Measurements from ENCODE around the gene FZD1.
"Not testable (repeated sequence)": the region's sequence is repeated elsewhere in the genome, so short reads cannot be mapped to it uniquely, and the experiment has no call there.

Gene FZD1

DNA sequence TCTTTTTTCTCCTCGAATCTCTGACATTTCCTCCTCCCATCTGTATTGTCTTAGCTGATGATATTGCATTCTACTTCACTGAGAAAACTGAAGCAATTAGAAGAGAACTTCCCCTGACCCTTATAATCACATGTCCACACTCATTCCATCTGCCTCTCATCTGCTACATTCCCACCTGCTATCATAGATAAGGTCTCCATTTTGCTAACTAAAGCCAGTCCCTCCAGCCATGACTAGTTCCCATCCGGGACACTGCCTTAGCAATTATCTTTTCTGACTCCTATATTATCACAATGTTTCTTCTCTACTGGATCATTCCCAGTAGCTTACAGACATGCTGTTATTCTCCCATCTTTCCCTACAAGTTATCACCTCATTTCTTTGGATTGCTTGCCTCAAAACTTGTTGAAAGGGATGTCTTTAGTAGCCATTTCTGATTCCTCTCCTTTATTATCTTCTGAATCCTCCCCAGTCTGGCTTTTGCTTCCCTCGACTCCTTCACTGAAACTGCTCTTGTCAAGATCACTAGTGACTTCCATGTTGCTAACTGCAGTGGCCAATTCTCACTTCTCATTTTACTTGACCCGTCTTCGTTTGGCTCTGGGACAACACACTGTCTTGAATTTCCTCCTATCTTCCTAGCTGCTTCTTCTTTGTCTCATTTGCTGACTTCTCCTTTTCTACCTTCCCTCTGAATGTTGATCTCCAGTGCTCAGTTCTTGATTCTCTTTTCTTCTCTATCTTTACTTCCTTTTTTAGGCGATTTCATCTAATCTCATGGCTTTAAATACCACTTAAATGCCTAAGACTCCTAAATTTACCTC, 35.9 kb downstream of the FZD1 start:
- no peak for DNase-seq

DNA sequence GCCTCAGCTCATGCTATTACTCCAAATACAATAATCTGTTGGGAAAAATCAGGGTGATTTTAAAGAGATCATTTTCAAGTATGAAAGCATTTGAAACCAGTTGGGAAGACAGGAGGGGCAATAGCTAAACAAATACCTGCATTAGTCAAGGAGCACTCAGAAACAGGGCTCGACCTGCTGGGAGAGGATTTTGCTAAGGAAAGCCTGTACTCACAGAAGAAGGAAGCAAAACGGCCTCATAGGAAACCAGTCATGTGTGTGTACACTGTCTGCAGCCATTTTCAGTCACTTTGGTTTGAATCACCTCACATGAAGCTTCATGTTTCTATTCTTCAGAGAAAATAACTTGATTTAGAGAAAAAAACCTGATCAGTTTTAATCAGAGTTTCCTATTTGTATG, 38.6 kb downstream of the FZD1 start:
- DNase-seq, result no peak

DNA sequence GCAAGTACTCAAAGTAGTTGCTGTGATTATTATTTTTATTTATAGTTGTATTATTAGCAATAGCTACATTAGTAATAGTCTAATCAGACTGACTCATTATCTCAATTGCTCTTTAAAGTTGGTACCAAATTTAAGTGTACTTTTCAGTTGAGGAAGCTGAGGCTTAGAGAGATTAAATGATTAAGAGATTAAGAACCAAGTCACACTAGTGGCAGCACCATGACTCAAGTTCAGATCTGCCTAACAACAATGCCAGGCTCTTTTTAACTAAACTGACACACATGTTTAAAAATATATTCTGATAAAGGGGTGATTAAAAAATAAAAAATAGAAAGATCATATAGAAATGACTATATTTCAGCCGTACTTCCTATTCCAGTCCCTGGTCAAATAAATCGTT, 42.0 kb downstream of the FZD1 start:
- no peak for DNase-seq

DNA sequence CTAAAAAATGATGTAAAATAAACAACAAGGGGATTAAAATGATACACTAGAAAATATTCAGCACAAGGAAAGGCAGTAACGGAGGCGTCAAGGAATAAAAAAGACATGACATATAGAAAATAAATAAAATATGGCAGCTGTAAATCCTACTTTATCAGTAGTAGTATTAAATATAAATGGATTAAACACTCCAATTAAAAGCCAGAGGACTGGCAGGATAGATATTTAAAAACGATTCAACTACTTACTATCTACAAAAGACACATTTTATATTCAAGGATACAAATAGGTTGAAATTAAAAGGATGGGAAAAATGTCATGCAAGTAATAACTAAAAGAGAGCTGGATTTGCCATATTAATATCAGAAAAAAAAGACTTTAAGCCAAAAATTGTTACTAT, 43.2 kb downstream of the FZD1 start:
- DNase-seq, result no peak

DNA sequence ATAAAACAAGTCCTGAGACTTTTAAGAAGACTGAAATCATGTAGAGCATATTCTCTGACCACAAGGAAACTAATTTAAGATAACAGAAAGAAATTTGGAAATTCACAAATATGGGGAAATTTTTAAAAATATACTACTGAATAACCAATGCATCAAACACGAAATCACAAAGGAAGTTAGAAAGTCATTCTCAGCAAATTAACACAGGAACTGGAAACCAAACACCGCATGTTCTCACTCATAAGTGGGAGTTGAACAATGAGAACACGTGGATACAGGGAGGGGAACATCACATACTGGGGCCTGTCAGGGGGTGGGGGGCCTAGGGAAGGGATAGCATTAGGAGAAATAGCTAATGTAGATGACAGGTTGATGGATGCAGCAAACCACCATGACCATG, 44.0 kb downstream of the FZD1 start:
- not testable (repeated sequence) for DNase-seq

DNA sequence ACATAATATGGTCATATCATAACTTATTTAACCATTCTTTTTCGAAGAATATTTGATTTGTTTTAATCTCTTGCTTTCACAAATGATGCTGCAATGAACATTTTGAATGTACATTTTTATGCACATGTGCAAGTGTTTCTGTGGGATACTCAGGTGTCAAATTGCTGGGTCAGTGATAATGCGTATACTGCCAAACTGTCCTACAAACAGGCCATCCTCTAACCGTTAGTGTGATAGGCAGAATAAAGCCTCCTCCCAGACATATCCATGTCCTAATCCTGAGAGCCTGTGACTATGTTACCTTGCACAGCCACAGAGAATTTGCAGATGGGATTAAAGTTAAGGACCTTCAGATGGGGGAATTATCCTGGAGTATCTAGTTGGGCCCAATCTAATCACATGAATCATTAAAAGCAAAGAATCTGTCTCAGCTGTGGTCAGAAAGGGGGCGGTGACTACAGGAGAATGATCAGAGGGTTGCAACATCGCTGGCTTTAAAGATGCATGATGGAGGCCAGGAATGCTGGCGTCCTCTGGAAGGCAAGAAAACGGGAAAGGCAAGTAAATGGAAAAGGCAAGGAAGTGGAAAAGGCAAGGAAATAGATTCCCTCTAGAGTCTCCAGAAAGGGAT, 46.7 kb downstream of the FZD1 start:
- DNase-seq, result no peak

DNA sequence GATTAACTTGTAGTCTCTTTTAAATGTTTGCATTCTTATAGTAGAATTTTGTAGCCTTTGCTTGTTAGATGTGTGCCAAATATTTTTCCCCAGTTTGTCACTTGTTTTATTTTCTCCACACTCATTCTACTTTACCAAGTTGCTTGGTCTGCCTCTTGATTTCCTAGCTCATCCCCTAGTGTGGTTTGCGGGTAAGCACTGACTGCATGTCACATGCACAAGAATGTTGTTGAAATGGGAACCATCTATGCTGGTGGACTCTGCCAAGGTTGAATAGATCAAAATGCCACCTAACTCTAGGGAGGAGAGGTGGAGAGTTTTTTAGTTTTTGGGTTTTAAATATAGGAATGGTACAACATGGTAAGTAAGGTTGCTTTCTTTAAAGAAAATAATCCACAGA, 47.6 kb downstream of the FZD1 start:
- DNase-seq, result no peak

DNA sequence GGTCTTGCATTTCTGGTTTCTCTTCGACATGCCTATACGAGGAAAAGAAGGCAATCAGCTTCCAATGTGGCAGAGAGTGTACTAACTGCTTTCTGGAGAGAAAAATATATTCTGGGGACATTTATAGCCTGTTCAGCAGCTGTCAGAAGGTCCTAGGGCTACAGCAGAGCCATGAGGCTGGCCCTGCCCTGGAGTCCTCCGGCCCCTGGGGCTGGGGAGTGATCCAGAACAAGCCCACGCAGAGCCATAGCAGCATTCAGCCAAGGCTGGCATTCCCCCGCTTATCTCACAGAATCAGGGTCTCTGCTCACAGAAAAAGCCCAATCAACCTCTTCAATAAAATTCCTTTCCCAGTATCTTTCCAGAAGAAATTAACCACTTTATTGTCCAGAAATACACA, 48.9 kb downstream of the FZD1 start:
- no peak for DNase-seq

DNA sequence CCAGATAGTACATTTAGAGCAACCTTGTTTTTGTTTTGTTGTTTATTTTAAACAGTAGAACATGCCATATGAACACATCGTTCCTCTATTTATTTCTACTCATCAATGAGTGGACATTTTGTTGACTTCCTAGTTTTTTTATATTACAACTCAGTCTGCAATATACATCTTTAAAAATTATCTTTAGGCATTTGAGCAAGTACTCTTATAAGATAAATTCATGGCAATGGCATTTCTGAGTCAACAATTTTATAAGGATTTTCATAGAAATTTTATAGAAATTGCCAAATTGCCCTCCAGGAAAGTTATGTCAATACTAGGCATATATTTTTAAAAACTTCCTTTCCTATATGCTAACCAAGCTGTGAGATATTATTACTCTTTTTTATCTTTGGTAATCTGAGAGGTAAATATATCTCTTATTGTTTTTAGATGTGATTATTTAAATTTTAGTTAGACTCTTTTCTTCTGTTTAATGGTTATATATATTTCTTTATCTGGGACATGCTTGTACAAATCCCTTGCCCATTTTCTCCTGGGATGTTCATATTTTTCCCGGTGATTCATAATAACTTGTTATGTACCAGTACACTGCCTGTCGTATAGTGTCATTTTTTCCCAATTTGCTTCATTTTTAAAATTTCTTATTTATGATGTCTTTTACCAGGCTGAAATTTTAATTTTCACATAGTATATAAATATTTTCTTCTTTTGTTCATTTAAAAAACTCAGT, 50.5 kb downstream of the FZD1 start:
- DNase-seq, result no peak

DNA sequence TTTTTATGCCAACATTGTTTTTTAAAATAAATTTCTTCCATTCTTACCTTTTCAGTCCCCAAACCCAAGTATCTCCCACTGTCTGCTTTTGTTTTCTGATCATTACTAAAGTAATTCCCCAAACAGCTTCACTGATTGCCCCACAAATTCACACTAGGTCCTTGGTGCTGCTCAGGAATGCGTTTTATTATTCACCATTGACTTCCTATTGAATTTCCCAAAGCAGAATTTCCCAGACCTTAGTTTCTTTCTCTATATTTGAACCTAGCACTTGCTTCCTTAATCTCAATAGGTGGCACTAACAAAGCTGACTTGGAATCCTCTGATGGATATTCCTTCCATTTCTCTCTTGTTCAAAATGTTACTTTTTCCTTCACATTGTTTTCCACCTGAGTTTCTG, 52.2 kb downstream of the FZD1 start:
- no peak for DNase-seq

DNA sequence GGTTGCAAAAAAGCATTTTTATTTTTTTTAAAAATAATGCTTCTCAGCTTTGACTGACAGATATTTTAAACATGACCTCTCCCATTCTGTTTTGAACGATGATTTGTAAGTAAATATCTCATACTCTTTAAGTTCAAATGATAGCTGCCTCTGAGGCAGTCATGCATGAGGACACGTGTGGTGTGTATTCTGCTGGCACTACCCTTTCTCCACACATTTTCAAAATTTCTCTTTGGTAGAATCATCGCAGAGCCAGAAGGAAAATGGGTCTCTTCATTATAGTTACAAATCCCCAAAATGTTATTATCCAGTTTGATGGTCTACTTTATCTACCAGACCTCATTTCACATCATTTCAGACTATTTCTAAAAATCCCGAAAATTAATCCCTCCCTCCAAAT, 55.1 kb downstream of the FZD1 start:
- DNase-seq, result no peak

DNA sequence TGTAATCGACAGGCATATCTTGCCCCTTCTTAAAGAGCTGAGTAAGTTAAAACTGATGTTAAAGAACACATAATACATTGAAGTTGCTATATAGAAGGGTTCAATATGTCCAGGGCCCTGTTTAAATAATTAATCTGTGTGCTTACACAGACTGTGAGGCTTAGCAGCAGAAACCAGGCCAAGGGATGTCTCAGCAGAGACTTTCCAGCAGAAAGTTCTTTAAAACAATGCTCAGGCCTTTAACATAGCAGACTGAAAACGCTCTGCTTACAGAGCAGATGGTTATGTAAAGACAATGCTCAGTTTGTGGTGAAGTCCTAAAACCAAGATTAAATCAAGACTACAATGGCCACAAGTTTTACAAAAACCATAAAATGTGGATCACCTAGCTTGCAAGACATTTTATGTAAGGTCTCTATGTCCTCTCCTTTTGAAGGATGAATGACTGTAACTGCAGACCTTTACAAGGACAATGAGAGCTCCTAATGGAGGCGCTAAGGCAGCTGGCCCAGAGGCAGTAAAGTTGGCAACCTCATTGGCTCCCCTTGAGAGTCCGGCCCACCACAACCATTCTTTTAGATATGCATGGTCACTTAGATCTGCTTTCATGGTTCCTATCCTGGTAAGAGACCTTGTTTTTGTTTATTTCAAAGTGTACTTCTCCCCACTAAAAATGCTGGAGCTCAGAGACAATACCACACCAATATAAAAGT, 56.3 kb downstream of the FZD1 start:
- DNase-seq, result no peak
